Panc1 (cell line): Measurements from ENCODE around the gene GRIK3. TPM values are rescaled to one million over a fixed set of nuclear protein-coding genes. Genes with fewer than 3 reads are reported as not detected.

Experiments
- ATAC-seq: fragments of 200-7000 bp; cut with Tn5 transposase; 2 replicates; pipeline ENCODE4 v1.9.1; 2020; ENCODE audit warnings: mild to moderate bottlenecking, moderate library complexity
- BruUV-seq: library from RNA; stranded (reverse); fragments of 400-500 nt; replicated peaks from 2 replicates; lab custom pipeline; 2021; lab: Mats Ljungman, UMichigan
- CTCF ChIA-PET: fragments of 300-600 bp; sonication (Branson Sonifier 250); formaldehyde crosslinking; loops from one replicate; lab custom pipeline; 2022; ENCODE audit warnings: antibody characterized with exemption; lab: Charles Lee
- POLR2A ChIA-PET: fragments of 300-600 bp; sonication (Branson Sonifier 250); formaldehyde crosslinking; loops from one replicate; lab custom pipeline; 2022; ENCODE audit warnings: antibody characterized with exemption; lab: Charles Lee
- DNase-seq: peaks from one replicate; pipeline ENCODE4 v3.0.0-alpha.2; 2010; ENCODE audit warnings: low read depth, low spot score
- H3K27ac ChIP-seq: 2 replicates; pipeline ENCODE4 v1.5.1; 2011; ENCODE audit warnings: mild to moderate bottlenecking, low read length, inconsistent platforms
- H3K27me3 ChIP-seq: fragments of 200-500 bp; sonication (Bioruptor generic); 2 replicates; pipeline ENCODE4 v1.6.0; 2014; ENCODE audit warnings: low read length, inconsistent platforms; ENCODE audit not compliant: control insufficient read depth, insufficient read depth
- H3K36me3 ChIP-seq: fragments of 200-500 bp; sonication (Bioruptor generic); 2 replicates; pipeline ENCODE4 v1.5.1; 2014; ENCODE audit warnings: inconsistent platforms, mild to moderate bottlenecking, low read length, moderate library complexity; ENCODE audit not compliant: control insufficient read depth, insufficient read depth
- H3K4me1 ChIP-seq: 2 replicates; pipeline ENCODE4 v1.5.1; 2011; ENCODE audit warnings: inconsistent platforms, mild to moderate bottlenecking, low read length, moderate library complexity; ENCODE audit not compliant: control insufficient read depth, insufficient read depth
- H3K4me3 ChIP-seq, 2 experiments: 2 replicates each; pipeline ENCODE4 v1.5.1; 2011 to 2012; ENCODE audit warnings: low read depth in 2 of 2, low read length in 2 of 2, mild to moderate bottlenecking in 2 of 2, inconsistent platforms in 1 of 2, moderate library complexity in 1 of 2
- H3K9me3 ChIP-seq: fragments of 200-500 bp; sonication (Bioruptor generic); 2 replicates; pipeline ENCODE4 v1.5.1; 2014; ENCODE audit warnings: low read depth, mild to moderate bottlenecking, inconsistent platforms, low read length, moderate library complexity; ENCODE audit not compliant: control insufficient read depth, insufficient read depth
- CTCF ChIP-seq: fragments of 450-650 bp; IDR thresholded peaks from 2 replicates; pipeline ENCODE4 v1.5.1; 2017; ENCODE audit warnings: mild to moderate bottlenecking
- TCF7L2 ChIP-seq: IDR thresholded peaks from 2 replicates; pipeline ENCODE4 v1.6.1; 2011; ENCODE audit warnings: mild to moderate bottlenecking, low read depth, low read length, inconsistent platforms
- in situ Hi-C: cut with HindIII; loops from 2 replicates; pipeline ENCODE4 v1.10.0; 2016; ENCODE audit warnings: low sequenced_read_pairs, low pct_unique_long_range_greater_than_20kb
- intact Hi-C: fragments of 100-400 bp; cut with micrococcal nuclease; formaldehyde crosslinking; loops from one replicate; pipeline ENCODE4 v1.10.0; 2022; ENCODE audit not compliant: unreplicated experiment
- total RNA-seq: library from RNA; stranded (reverse); gene quantifications from one replicate; pipeline ENCODE4 v1.2.1, GENCODE V29; 2021; ENCODE audit not compliant: unreplicated experiment

The GRIK3 gene
- total RNA-seq, 1 experiment from 2014 or later, result not detected

GRCh38 chr1:36748466-36748865 is 285.8 kb downstream of the GRIK3 start:
- ATAC-seq (no peak), DNase-seq (no peak)
- ChIA-PET POLR2A (no interaction called here), CTCF (no interaction called here)
- in situ Hi-C loops, result no loop called here
- H3K27ac ChIP-seq, result no peak overlapping the region
- BruUV-seq, result no TSS peak
- H3K9me3 ChIP-seq, result no peaks in the 10 kb centered on the region
- no peaks in the 10 kb centered on the region for H3K4me1 ChIP-seq
- TF ChIP-seq CTCF (no peak), TCF7L2 (no peak)
- intact Hi-C loops, result no loop called here
- H3K4me3 ChIP-seq, result no peak overlapping the region
- H3K36me3 ChIP-seq, result no peaks in the 10 kb centered on the region
- H3K27me3 ChIP-seq, result peaks cover 10% of the 10 kb centered on the region; the same call in 1 of the 2 replicates
